ENCODE results near the gene RANBP3L. TPM values are rescaled to one million over a fixed set of nuclear protein-coding genes. Genes with fewer than 3 reads are reported as not detected.

The RANBP3L gene
- polyA plus RNA-seq, 1 of the 3 experiments (the other 2 are of a cell fraction) = not detected

DNA sequence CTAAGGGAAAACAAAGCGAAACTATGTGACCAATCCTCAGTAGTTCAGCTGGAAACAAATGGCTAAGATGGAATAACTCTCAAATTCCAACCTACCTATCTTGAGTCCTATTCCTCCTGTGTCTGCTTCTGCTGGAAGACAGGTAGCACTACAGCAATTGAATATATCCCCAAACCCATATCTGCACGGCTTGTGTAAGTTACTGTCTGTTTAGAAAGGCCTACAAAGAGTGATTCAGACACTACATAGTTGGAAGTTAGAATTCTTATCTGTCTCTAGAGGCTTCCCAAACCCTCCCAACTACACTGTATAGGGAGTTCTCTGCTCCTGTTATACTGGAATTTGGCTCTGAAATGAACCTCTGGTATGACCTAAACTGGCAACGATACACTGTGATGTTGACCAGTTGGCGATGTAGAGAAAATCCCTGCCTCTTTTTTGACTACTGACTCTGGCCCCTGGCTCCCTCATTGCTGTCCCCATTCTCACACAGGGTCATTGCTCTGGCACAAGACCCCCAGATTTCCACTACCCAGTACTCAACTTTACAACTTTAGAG lies 37.4 kb downstream of the RANBP3L start:
- Histone ChIP-seq H3K4me3 (ENCODE audit: low read depth in 2 of 2, low read length in 1 of 2) (no peak overlapping the region), H2AFZ (ENCODE audit: low read depth) (no peak overlapping the region), H3K9me3 (no peaks in the 10 kb centered on the region), H3K4me2 (no peak overlapping the region), H3K27me3 (ENCODE audit: insufficient read depth) (no peaks in the 10 kb centered on the region), H3K79me2 (ENCODE audit: insufficient read depth) (no peaks in the 10 kb centered on the region), H3K4me1 (ENCODE audit: control insufficient read depth in 1 of 2, insufficient read depth in 2 of 2, low read depth in 1 of 2, low read length in 1 of 2) (peaks cover 0 to 2% of the 10 kb centered on the region in 2 experiments; a peak in 1 of 4 replicates), H4K20me1 (ENCODE audit: insufficient read depth) (no peaks in the 10 kb centered on the region), H3K9me2 (no peaks in the 10 kb centered on the region), H3F3A (replicated peaks; ENCODE audit: insufficient read depth) (no peaks in the 10 kb centered on the region), H3K36me3 (replicated peaks in 1 of 2; ENCODE audit: control insufficient read depth in 1 of 2, insufficient read depth in 2 of 2, low read length in 1 of 2) (no peaks in the 10 kb centered on the region), H3K27ac (ENCODE audit: low read depth in 2 of 2, low read length in 1 of 2) (no peak overlapping the region), H3K9ac (no peak overlapping the region)
- ChIA-PET POLR2A (no interaction called here), CTCF (interaction anchor here (0.9 to 5.0 kb wide), 9 partner anchors 9 to 426 kb away, joined by 3 to 41 read pairs (median 4); no protein-coding TSS in a partner anchor)
- no peak for DNase-seq
- 78% methylated on average over 2 of the region's 4 CpGs for WGBS (ENCODE audit: low lambda C conversion rate)
- TF ChIP-seq SMC3 (IDR thresholded peaks at IDR 0.05; ENCODE audit: low read depth, low read length) = no peak
- TF ChIP-seq, protein P1, sequence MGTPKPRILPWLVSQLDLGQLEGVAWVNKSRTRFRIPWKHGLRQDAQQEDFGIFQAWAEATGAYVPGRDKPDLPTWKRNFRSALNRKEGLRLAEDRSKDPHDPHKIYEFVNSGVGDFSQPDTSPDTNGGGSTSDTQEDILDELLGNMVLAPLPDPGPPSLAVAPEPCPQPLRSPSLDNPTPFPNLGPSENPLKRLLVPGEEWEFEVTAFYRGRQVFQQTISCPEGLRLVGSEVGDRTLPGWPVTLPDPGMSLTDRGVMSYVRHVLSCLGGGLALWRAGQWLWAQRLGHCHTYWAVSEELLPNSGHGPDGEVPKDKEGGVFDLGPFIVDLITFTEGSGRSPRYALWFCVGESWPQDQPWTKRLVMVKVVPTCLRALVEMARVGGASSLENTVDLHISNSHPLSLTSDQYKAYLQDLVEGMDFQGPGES (IDR thresholded peaks at IDR 0.05; ENCODE audit: low read depth, low read length) = no peak
- no peak for TF ChIP-seq MXI1 (IDR thresholded peaks at IDR 0.05; ENCODE audit: low read depth, low read length)
- no peak for TF ChIP-seq NRF1 (IDR thresholded peaks at IDR 0.05; ENCODE audit: low read depth, low read length)
- TF ChIP-seq FOXM1 (IDR thresholded peaks at IDR 0.05; ENCODE audit: low read depth) = no peak
- TF ChIP-seq, protein P2, sequence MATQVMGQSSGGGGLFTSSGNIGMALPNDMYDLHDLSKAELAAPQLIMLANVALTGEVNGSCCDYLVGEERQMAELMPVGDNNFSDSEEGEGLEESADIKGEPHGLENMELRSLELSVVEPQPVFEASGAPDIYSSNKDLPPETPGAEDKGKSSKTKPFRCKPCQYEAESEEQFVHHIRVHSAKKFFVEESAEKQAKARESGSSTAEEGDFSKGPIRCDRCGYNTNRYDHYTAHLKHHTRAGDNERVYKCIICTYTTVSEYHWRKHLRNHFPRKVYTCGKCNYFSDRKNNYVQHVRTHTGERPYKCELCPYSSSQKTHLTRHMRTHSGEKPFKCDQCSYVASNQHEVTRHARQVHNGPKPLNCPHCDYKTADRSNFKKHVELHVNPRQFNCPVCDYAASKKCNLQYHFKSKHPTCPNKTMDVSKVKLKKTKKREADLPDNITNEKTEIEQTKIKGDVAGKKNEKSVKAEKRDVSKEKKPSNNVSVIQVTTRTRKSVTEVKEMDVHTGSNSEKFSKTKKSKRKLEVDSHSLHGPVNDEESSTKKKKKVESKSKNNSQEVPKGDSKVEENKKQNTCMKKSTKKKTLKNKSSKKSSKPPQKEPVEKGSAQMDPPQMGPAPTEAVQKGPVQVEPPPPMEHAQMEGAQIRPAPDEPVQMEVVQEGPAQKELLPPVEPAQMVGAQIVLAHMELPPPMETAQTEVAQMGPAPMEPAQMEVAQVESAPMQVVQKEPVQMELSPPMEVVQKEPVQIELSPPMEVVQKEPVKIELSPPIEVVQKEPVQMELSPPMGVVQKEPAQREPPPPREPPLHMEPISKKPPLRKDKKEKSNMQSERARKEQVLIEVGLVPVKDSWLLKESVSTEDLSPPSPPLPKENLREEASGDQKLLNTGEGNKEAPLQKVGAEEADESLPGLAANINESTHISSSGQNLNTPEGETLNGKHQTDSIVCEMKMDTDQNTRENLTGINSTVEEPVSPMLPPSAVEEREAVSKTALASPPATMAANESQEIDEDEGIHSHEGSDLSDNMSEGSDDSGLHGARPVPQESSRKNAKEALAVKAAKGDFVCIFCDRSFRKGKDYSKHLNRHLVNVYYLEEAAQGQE (IDR thresholded peaks at IDR 0.05; ENCODE audit: low read depth, low read length) = no peak
- TF ChIP-seq RFX5 (IDR thresholded peaks at IDR 0.05; ENCODE audit: low read length) = no peak
- TF ChIP-seq, protein P3, sequence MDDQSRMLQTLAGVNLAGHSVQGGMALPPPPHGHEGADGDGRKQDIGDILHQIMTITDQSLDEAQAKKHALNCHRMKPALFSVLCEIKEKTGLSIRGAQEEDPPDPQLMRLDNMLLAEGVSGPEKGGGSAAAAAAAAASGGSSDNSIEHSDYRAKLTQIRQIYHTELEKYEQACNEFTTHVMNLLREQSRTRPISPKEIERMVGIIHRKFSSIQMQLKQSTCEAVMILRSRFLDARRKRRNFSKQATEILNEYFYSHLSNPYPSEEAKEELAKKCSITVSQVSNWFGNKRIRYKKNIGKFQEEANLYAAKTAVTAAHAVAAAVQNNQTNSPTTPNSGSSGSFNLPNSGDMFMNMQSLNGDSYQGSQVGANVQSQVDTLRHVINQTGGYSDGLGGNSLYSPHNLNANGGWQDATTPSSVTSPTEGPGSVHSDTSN (IDR thresholded peaks at IDR 0.05) = no peak
- TF ChIP-seq FOSL2 (IDR thresholded peaks at IDR 0.05; ENCODE audit: borderline replicate concordance, low read depth) = no peak
- no peak for TF ChIP-seq JUND (IDR thresholded peaks at IDR 0.05)
- TF ChIP-seq GABPA (IDR thresholded peaks at IDR 0.05; ENCODE audit: low read depth) = no peak
- TF ChIP-seq, protein P4, sequence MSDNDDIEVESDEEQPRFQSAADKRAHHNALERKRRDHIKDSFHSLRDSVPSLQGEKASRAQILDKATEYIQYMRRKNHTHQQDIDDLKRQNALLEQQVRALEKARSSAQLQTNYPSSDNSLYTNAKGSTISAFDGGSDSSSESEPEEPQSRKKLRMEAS (IDR thresholded peaks at IDR 0.05; ENCODE audit: low read depth) = no peak
- TF ChIP-seq, protein P5, sequence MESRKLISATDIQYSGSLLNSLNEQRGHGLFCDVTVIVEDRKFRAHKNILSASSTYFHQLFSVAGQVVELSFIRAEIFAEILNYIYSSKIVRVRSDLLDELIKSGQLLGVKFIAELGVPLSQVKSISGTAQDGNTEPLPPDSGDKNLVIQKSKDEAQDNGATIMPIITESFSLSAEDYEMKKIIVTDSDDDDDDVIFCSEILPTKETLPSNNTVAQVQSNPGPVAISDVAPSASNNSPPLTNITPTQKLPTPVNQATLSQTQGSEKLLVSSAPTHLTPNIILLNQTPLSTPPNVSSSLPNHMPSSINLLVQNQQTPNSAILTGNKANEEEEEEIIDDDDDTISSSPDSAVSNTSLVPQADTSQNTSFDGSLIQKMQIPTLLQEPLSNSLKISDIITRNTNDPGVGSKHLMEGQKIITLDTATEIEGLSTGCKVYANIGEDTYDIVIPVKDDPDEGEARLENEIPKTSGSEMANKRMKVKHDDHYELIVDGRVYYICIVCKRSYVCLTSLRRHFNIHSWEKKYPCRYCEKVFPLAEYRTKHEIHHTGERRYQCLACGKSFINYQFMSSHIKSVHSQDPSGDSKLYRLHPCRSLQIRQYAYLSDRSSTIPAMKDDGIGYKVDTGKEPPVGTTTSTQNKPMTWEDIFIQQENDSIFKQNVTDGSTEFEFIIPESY (IDR thresholded peaks at IDR 0.05; ENCODE audit: borderline replicate concordance, low read depth) = no peak
- no peak for TF ChIP-seq RAD21 (IDR thresholded peaks at IDR 0.05; ENCODE audit: low read length)
- no peak for TF ChIP-seq RCOR1 (IDR thresholded peaks at IDR 0.05; ENCODE audit: low read length)
